Gastrocnemius medialis (tissue), 4 donors: ENCODE measurements around the gene TSHZ1.

Experiments
- CTCF ChIP-seq, 5 experiments: fragments of 450-650 bp in 3 of 5; fragments of 200-600 bp in 2 of 5; sonication (generic) in 2 of 5; IDR thresholded peaks in 4 of 5; conservative IDR thresholded peaks in 1 of 5; 1 replicate in 4 of 5; 2 replicates in 1 of 5; pipeline ENCODE4 v1.5.1; 2016 to 2019; ENCODE audit warnings: antibody characterized with exemption in 5 of 5, mild to moderate bottlenecking in 3 of 5, moderate library complexity in 3 of 5
- POLR2A ChIP-seq, 2 donors: fragments of 450-650 bp; IDR thresholded peaks; one replicate each; pipeline ENCODE4 v1.6.1; 2017; ENCODE audit warnings: antibody characterized with exemption in 2 of 2, mild to moderate bottlenecking in 2 of 2, moderate library complexity in 2 of 2

- TF ChIP-seq CTCF (IDR thresholded peaks at IDR 0.05 in 4 of 5, conservative IDR thresholded peaks at IDR 0.05 in 1 of 5) (no peak), POLR2A (IDR thresholded peaks at IDR 0.05) (no peak)
These were observed 10.5 kb upstream of the TSHZ1 start for GRCh38 chr18:75200071-75200470.
